Panc1 (cell line): ENCODE data around the gene KRTAP12-2.

Source experiments
- POLR2AphosphoS5 ChIP-seq: IDR thresholded peaks from 2 replicates; pipeline ENCODE4 v1.6.1; 2012; ENCODE audit warnings: mild to moderate bottlenecking, low read depth, low read length, moderate library complexity
- TCF7L2 ChIP-seq: IDR thresholded peaks from 2 replicates; pipeline ENCODE4 v1.6.1; 2011; ENCODE audit warnings: mild to moderate bottlenecking, low read depth, low read length, inconsistent platforms
- TF ChIP-seq, protein P1 (sequence below): fragments of 450-650 bp; IDR thresholded peaks from 2 replicates; pipeline ENCODE4 v1.5.1; 2017; ENCODE audit warnings: mild to moderate bottlenecking

DNA sequence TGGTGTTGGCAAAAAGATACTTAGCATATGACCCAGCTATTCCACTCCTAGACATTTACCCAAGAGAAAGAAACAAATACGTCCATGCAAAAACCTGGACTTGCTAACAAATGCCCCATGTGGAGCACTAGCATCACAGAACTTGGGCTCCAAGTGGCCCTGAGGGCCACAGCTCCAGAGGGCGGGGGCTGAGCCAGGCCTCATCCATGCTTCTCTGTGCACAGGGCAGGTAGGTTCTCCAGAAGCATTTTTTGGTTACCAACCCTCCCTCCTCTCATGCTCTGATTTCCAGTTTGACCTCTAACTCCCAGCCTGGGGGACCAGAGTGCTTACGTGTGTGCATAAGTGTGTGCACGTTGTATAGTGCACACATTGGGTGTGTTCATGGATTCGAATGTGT lies 2.0 kb downstream of the KRTAP12-2 start:
- TF ChIP-seq, protein P1, sequence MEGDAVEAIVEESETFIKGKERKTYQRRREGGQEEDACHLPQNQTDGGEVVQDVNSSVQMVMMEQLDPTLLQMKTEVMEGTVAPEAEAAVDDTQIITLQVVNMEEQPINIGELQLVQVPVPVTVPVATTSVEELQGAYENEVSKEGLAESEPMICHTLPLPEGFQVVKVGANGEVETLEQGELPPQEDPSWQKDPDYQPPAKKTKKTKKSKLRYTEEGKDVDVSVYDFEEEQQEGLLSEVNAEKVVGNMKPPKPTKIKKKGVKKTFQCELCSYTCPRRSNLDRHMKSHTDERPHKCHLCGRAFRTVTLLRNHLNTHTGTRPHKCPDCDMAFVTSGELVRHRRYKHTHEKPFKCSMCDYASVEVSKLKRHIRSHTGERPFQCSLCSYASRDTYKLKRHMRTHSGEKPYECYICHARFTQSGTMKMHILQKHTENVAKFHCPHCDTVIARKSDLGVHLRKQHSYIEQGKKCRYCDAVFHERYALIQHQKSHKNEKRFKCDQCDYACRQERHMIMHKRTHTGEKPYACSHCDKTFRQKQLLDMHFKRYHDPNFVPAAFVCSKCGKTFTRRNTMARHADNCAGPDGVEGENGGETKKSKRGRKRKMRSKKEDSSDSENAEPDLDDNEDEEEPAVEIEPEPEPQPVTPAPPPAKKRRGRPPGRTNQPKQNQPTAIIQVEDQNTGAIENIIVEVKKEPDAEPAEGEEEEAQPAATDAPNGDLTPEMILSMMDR: no peak
- TF ChIP-seq POLR2AphosphoS5 (no peak), TCF7L2 (no peak)
